GM19025 (cell line): ENCODE results near the gene SLC35E3.

Source experiments
- ATAC-seq: cut with Tn5 transposase; IDR thresholded peaks from one replicate; pipeline ENCODE4 v1.9.1; 2021; ENCODE audit warnings: mild to moderate bottlenecking, low read depth, moderate library complexity; ENCODE audit not compliant: unreplicated experiment

SLC35E3 gene

DNA sequence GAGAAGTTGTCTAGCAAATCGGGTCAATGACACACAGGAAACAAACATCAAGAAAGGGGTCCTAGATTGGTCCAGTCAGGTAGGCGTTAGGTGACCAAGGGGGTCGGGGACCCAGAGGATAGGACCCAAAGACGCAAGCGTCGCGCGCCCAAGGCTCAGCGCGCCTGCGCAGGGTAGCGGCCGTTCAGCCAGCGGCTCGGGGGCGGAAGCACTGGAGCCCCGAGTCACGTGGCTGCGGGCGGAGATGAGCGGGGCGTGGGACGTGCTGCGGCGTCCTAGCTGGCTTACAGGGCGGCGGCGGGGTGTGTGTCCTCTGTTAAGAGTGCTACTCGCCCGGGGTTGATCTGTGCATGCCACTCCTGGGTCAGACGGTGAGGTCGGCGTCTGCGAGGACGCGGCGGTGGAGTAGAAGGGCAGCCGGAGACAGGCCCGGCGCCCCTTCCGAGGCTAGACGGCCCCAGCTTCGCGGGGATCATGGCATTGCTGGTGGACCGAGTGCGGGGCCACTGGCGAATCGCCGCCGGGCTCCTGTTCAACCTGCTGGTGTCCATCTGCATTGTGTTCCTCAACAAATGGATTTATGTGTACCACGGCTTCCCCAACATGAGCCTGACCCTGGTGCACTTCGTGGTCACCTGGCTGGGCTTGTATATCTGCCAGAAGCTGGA, at the start of gene SLC35E3:
Gene SLC35E3 (plus strand): TSS at position 273 of the 668 bp plus-strand sequence. CDS start 202 bp downstream, at position 475.
- peak; percentile 98 for ATAC-seq

- no peak for ATAC-seq
Measured at GRCh38 chr12:68699486-68699885, 46.5 kb upstream of the SLC35E3 start.

DNA sequence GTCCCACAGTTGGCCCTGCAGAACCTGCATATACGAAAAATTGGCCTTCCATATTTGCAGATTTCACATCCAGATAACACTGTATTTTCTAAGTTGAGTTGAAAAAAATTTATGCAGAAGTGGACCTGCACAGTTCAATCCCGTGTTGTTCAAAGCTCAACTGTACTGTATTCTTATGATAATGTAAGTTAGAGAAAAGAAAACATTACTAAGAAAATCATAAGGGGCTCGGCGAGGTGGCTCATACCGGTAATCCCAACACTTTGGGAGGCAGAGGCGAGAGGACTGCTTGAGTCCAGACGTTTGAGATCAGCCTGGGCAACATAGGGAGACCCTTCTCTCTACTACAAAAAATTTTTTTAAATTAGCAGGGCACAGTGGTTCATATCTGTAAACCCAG, 18.2 kb upstream of the SLC35E3 start:
- ATAC-seq, result no peak

GRCh38 chr12:68733661-68734071, 12.3 kb upstream of the SLC35E3 start:
- ATAC-seq, result no peak

- no peak for ATAC-seq
Measured at GRCh38 chr12:68739891-68740290, 6.1 kb upstream of the SLC35E3 start.

- ATAC-seq, result no peak
Measured at GRCh38 chr12:68743356-68743755, 2.6 kb upstream of the SLC35E3 start.

GRCh38 chr12:68745376-68745903, 536 bp upstream of the SLC35E3 start:
- no peak for ATAC-seq

- peak; percentile 24 for ATAC-seq
Measured at GRCh38 chr12:68746572-68747180, 700 bp downstream of the SLC35E3 start.

- ATAC-seq, result no peak
Measured at GRCh38 chr12:68749443-68749842, 3.5 kb downstream of the SLC35E3 start.

DNA sequence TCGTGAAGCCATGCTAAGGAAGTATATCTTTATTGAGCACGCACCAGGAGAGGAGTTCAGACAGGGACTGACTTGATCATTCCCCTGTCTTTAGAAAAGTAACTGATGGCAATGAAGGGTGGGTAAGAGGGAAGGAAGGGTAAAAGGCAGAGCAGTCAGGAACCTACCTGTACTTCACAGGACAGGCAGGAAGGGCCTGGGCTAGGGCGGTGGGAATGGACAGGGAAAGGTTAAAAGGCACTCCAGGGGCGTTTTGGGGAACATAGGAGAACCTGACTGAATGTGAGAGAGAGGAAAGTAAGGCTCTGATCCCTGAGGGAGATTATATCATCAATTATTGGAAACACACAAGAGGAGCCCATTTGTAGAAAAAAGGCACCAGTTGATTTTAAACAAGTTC, 3.9 kb downstream of the SLC35E3 start:
- ATAC-seq, result no peak

GRCh38 chr12:68750506-68750905, 4.5 kb downstream of the SLC35E3 start:
- no peak for ATAC-seq

GRCh38 chr12:68755536-68756243, 9.7 kb downstream of the SLC35E3 start:
- no peak for ATAC-seq

DNA sequence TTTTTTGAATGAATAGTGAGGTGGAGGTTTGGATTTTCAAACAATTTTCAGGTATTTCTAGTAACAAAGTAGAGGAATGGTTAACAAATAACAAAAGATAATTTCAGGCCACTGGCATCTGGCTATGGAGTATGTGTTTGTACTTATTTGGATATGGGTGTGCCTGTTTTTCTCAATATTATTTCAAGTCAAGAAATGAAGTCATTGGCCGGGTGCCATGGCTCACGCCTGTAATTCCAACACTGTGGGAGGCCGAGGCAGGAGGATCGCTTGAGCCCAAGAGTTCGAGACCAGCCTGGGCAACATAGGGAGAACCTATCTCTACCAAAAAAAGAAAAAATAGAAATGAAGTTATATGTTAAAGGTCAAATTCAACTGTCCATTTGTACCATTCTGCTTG, 13.9 kb downstream of the SLC35E3 start:
- no peak for ATAC-seq

- no peak for ATAC-seq
Measured at GRCh38 chr12:68760806-68761441, 14.9 kb downstream of the SLC35E3 start.

DNA sequence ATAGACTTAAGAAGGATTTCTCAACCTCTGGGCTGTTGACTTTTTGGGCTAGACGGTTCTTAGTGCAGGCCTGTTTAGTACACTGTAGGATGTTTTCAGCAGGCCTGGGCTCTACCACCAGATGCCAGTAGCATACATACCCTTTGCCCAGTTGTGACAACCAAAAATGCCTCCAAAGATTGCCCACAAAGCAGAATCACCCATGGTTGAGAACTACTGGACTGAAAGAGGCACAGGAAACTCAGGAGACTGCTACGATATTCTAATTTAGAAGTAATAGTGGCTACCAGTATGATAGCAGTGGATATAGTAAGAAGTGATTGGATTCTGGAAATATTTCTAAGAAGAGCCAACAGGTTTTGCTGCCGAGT, 15.5 kb downstream of the SLC35E3 start:
- ATAC-seq, result no peak

DNA sequence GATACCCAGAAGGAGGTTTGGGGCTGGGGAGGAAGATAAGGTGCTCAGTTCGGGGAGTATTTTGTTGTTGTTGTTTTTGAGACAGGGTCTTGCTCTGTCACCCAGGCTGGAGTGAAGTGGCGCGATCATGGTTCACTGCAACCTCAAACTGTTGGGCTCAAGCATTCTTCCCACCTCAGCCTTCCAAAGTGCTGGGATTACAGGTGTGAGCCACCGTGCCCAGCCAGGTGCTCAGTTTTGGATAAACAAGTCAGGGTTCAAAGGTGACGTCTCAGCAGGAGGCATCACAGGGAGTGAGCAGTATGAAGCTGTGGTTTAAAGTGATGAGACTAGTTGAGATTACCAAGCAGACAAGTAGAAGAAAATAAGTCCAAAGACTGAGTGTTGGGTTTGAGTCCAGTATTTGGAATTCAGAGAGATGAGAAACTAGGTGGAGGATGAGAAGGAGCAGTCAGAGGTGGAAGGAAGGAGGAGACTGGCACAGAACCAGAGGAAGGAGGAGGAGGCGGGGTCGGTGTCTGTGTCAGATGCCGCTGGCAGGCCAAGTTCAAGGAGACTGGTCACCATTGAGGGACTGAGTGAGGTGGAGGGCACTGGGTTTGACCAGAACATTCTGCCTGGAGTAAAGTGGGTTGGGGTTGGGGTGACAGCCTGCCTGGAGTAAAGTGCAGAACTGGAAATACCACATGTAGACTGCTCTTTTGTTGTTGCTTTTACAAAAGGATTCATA, 16.1 kb downstream of the SLC35E3 start:
- ATAC-seq, result no peak

DNA sequence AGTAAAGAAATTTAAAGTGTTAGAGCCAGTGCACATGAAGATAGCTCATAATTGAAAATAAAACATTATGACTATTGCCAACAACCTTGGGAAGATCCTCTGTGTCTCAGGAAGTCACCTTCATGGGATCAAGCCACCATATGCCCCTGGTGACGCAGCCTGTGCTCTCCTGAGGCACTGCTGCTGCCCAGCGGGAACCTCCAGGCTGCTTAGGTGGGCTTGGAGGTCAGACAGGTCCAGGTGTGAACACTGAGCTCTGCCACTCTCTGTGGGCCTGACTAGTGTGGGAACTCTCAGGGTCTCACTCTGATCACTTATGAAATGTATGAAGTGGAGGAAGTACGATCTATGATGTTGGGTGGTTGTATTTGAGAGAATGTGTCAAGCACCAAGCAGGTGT, 16.7 kb downstream of the SLC35E3 start:
- no peak for ATAC-seq

- ATAC-seq, result no peak
Measured at GRCh38 chr12:68765696-68766095, 19.7 kb downstream of the SLC35E3 start.

GRCh38 chr12:68766646-68767045, 20.7 kb downstream of the SLC35E3 start:
- no peak for ATAC-seq

DNA sequence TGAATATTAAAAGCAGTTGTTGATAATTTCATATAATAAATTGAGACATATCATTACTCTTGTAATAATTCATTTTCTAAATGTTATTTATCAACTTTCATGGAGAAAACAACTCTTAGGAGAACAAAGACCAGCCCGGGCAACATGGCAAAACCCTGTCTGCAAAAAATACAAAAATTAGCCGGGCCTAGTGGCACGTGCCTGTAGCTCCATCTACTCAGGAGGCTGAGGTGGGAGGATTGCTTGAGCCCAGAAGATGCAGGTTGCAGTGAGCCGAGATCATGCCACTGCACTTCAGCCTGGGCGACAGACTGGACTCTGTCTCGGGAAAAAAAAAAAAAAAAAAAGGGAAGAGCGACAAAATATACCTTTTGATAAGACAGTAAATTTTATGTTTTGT, 21.2 kb downstream of the SLC35E3 start:
- ATAC-seq, result no peak
